ENCODE data around the gene TMEM208.
A peak's percentile ranks its signal among the peaks of the same experiment; 100 is the strongest.

DNA sequence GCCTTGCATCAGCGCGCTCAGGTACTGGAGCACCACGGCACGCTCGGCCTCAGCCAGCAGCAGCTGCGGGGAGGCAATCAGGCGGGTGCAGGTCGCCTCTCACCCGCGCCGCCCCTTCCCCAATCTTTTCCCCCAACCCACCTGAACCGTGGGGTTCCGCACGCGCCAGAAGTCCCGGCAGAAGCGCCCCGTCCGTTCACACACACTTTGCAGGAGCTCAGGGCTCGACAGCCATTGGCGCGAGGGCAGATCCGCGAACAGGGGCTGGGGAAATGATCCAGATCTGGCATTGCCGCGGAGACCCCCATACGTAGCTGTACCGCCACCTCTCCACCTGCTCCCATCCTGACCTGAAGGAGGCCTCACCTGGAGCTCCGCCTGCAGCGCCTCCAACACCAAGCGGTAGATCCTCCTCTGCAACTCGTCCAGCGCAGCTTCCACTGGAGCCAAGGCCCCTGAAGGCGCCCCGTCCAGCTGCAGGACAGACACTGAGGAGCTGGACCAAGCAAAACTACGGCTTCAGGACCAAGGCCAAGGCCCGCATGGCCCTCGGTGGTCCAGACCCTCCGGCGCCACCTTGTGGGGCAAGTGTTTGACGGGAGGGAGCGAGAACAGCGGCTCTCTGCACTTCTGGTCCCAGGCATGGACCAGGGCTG, 41.8 kb upstream of the TMEM208 start:
- TF ChIP-seq TAF1 (conservative IDR thresholded peaks at IDR 0.05) (no peak), JUND (IDR thresholded peaks at IDR 0.05) (no peak), HNF4A (conservative IDR thresholded peaks at IDR 0.05) (no peak), RAD21 (IDR thresholded peaks at IDR 0.05) (peak; percentile 78 to 92), HNF4G (IDR thresholded peaks at IDR 0.05) (no peak), FOXA1 (IDR thresholded peaks at IDR 0.05) (no peak), YY1 (IDR thresholded peaks at IDR 0.05) (no peak), SP1 (IDR thresholded peaks at IDR 0.05) (peak; percentile 27)
- TF ChIP-seq, protein P1, sequence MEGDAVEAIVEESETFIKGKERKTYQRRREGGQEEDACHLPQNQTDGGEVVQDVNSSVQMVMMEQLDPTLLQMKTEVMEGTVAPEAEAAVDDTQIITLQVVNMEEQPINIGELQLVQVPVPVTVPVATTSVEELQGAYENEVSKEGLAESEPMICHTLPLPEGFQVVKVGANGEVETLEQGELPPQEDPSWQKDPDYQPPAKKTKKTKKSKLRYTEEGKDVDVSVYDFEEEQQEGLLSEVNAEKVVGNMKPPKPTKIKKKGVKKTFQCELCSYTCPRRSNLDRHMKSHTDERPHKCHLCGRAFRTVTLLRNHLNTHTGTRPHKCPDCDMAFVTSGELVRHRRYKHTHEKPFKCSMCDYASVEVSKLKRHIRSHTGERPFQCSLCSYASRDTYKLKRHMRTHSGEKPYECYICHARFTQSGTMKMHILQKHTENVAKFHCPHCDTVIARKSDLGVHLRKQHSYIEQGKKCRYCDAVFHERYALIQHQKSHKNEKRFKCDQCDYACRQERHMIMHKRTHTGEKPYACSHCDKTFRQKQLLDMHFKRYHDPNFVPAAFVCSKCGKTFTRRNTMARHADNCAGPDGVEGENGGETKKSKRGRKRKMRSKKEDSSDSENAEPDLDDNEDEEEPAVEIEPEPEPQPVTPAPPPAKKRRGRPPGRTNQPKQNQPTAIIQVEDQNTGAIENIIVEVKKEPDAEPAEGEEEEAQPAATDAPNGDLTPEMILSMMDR (IDR thresholded peaks at IDR 0.05; ENCODE audit: low read depth, low read length, missing input control): peak; percentile 69
- TF ChIP-seq, protein P2, sequence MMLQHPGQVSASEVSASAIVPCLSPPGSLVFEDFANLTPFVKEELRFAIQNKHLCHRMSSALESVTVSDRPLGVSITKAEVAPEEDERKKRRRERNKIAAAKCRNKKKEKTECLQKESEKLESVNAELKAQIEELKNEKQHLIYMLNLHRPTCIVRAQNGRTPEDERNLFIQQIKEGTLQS (IDR thresholded peaks at IDR 0.05): no peak
- TF ChIP-seq, protein P3, sequence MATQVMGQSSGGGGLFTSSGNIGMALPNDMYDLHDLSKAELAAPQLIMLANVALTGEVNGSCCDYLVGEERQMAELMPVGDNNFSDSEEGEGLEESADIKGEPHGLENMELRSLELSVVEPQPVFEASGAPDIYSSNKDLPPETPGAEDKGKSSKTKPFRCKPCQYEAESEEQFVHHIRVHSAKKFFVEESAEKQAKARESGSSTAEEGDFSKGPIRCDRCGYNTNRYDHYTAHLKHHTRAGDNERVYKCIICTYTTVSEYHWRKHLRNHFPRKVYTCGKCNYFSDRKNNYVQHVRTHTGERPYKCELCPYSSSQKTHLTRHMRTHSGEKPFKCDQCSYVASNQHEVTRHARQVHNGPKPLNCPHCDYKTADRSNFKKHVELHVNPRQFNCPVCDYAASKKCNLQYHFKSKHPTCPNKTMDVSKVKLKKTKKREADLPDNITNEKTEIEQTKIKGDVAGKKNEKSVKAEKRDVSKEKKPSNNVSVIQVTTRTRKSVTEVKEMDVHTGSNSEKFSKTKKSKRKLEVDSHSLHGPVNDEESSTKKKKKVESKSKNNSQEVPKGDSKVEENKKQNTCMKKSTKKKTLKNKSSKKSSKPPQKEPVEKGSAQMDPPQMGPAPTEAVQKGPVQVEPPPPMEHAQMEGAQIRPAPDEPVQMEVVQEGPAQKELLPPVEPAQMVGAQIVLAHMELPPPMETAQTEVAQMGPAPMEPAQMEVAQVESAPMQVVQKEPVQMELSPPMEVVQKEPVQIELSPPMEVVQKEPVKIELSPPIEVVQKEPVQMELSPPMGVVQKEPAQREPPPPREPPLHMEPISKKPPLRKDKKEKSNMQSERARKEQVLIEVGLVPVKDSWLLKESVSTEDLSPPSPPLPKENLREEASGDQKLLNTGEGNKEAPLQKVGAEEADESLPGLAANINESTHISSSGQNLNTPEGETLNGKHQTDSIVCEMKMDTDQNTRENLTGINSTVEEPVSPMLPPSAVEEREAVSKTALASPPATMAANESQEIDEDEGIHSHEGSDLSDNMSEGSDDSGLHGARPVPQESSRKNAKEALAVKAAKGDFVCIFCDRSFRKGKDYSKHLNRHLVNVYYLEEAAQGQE (IDR thresholded peaks at IDR 0.05): peak; percentile 97
- TF ChIP-seq, protein P4, sequence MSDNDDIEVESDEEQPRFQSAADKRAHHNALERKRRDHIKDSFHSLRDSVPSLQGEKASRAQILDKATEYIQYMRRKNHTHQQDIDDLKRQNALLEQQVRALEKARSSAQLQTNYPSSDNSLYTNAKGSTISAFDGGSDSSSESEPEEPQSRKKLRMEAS (IDR thresholded peaks at IDR 0.05): no peak
